Breast epithelium (tissue), 4 donors: ENCODE results near the gene STIL. TPM values are rescaled to one million over a fixed set of nuclear protein-coding genes. Genes with fewer than 3 reads are reported as not detected.
"Not testable (repeated sequence)": the region's sequence is repeated elsewhere in the genome, so short reads cannot be mapped to it uniquely, and the experiment has no call there.

Source experiments
- DNase-seq, 2 donors: peaks; one replicate each; pipeline ENCODE4 v3.0.0-alpha.2; 2019; ENCODE audit warnings: low spot score in 2 of 2
- H3K27ac ChIP-seq, 2 donors: fragments of 200-600 bp; sonication (generic) in 1 of 2; one replicate each; pipeline ENCODE4 v1.5.1; 2016 to 2019; ENCODE audit warnings: mild to moderate bottlenecking in 1 of 2
- H3K27me3 ChIP-seq, 2 donors: fragments of 200-600 bp; sonication (generic) in 1 of 2; one replicate each; pipeline versions ENCODE4 v1.5.1 to v1.6.0; 2017 to 2019; ENCODE audit warnings: control low read depth in 1 of 2, mild to moderate bottlenecking in 1 of 2
- H3K36me3 ChIP-seq: fragments of 200-600 bp; one replicate; pipeline ENCODE4 v1.5.1; 2019
- H3K4me1 ChIP-seq, 2 donors: fragments of 200-600 bp; sonication (generic); one replicate each; pipeline ENCODE4 v1.5.1; 2016 to 2019; ENCODE audit warnings: control low read depth in 1 of 2
- H3K4me3 ChIP-seq, 3 donors: fragments of 200-600 bp; sonication (generic); 1 replicate in 2 of 3; 2 replicates in 1 of 3; pipeline ENCODE4 v1.5.1; 2016 to 2019; ENCODE audit warnings: mild to moderate bottlenecking in 3 of 3, moderate library complexity in 2 of 3
- H3K9me3 ChIP-seq, 2 donors: fragments of 200-600 bp; sonication (generic) in 1 of 2; one replicate each; pipeline ENCODE4 v1.5.1; 2016 to 2019; ENCODE audit warnings: control low read depth in 1 of 2
- CTCF ChIP-seq, 3 donors: fragments of 450-650 bp; IDR thresholded peaks; one replicate each; pipeline ENCODE4 v1.5.1; 2016 to 2017; ENCODE audit warnings: antibody characterized with exemption in 3 of 3, mild to moderate bottlenecking in 3 of 3, moderate library complexity in 3 of 3
- POLR2A ChIP-seq: fragments of 450-650 bp; IDR thresholded peaks from one replicate; pipeline ENCODE4 v1.6.1; 2016; ENCODE audit warnings: antibody characterized with exemption, mild to moderate bottlenecking, moderate library complexity
- POLR2AphosphoS5 ChIP-seq, 3 donors: sonication (generic); formaldehyde crosslinking; IDR thresholded peaks; one replicate each; pipeline ENCODE4 v1.6.1; 2017; ENCODE audit warnings: antibody characterized with exemption in 3 of 3
- intact Hi-C: fragments of 100-400 bp; cut with DNase I; formaldehyde crosslinking; loops from one replicate; pipeline ENCODE4 v1.15.1; 2023; ENCODE audit warnings: low total_unique reads
- total RNA-seq, 3 donors: library from RNA; depleted of rRNA; stranded (reverse); fragments of >200 nt; gene quantifications; one replicate each; pipeline ENCODE4 v1.1.0, GENCODE V29; 2016

The STIL gene
- total RNA-seq, 3 donors from 2014 or later: 2.3 to 4.8 (median 3.2) TPM

GRCh38 chr1:47298025-47298699, 15.8 kb downstream of the STIL start:
- Histone ChIP-seq H3K4me3 (no peak overlapping the region), H3K27ac (no peak overlapping the region), H3K9me3 (no peaks in the 10 kb centered on the region), H3K36me3 (no peaks in the 10 kb centered on the region), H3K4me1 (no peaks in the 10 kb centered on the region), H3K27me3 (no peaks in the 10 kb centered on the region)
- TF ChIP-seq POLR2A: no peak
- TF ChIP-seq CTCF (IDR thresholded peaks at IDR 0.05): no peak
- no peak for TF ChIP-seq POLR2AphosphoS5 (IDR thresholded peaks at IDR 0.05)
- no peak for DNase-seq
- intact Hi-C loops: no loop called here

DNA sequence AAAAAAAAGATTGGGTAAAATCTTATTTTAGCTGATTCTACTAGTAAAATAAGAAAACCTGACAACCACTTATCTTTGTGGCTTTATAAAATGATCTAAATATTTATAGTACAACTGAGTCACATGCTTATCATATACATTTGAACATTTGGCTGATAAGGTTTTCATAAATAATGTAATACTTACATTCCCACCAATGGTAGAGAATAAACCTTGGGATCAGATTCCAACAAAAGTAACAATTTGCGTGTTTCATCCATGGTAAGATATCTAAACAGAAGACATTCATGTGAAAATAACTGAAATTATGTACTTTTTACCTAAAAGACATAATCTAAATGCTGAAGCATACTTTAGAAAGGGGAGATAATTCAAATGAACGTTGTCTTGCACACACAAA, 18.4 kb downstream of the STIL start:
- Histone ChIP-seq H3K4me3 (no peak overlapping the region), H3K27me3 (no peaks in the 10 kb centered on the region), H3K9me3 (no peaks in the 10 kb centered on the region), H3K27ac (no peak overlapping the region), H3K4me1 (no peaks in the 10 kb centered on the region), H3K36me3 (no peaks in the 10 kb centered on the region)
- no peak for TF ChIP-seq CTCF (IDR thresholded peaks at IDR 0.05)
- DNase-seq: no peak
- intact Hi-C loops: no loop called here

DNA sequence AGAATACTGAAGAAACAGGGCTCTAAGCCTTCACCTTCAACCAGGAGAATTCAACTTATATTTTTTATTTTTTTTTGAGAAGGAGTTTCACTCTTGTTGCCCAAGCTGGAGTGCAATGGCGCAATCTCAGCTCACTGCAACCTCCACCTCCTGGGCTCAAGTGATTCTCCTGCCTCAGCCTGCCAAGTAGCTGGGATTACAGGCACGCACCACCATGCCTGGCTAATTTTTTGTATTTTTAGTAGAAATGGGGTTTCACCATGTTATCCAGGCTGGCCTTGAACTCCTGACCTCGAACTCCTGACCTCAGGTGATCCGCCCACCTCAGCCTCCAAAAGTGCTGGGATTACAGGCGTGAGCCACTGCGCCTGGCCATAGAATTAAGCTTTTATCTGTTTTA, 19.1 kb downstream of the STIL start:
- H3K27me3 ChIP-seq, H3K27ac ChIP-seq, H3K9me3 ChIP-seq, H3K36me3 ChIP-seq, H3K4me3 ChIP-seq, H3K4me1 ChIP-seq, DNase-seq, intact Hi-C loops: not testable (repeated sequence)

GRCh38 chr1:47288116-47288515, 25.8 kb downstream of the STIL start:
- H3K4me1 ChIP-seq, H3K27ac ChIP-seq, H3K36me3 ChIP-seq, DNase-seq, intact Hi-C loops, H3K27me3 ChIP-seq, H3K9me3 ChIP-seq, H3K4me3 ChIP-seq: not testable (repeated sequence)

DNA sequence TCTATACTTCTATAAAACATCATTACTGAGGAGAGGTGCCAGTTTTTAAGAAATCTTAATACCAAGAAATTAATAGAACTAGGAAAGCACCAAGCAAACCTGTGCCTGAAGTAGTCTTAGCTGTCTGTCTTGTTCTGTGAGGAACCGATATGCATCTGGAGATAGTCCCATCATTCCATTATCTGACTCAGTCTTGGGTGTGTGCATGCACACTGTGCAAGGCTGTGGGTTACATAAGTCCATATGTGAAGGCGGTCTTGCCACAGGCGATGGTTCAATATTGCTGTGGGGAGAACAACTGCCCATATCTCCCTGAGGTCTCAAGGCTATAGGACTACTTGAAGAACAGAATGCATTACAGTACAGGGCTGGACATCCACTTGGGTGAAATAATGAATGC, 33.8 kb downstream of the STIL start:
- no peak overlapping the region for H3K27ac ChIP-seq
- H3K4me1 ChIP-seq: no peaks in the 10 kb centered on the region
- no peaks in the 10 kb centered on the region for H3K27me3 ChIP-seq
- H3K9me3 ChIP-seq: no peaks in the 10 kb centered on the region
- intact Hi-C loops: no loop called here
- TF ChIP-seq POLR2AphosphoS5 (IDR thresholded peaks at IDR 0.05): no peak
- TF ChIP-seq POLR2A: no peak
- no peak for TF ChIP-seq CTCF (IDR thresholded peaks at IDR 0.05)
- H3K36me3 ChIP-seq: peaks cover 4% of the 10 kb centered on the region
- H3K4me3 ChIP-seq: no peak overlapping the region
- no peak for DNase-seq

- Histone ChIP-seq H3K27ac (no peak overlapping the region), H3K4me1 (no peaks in the 10 kb centered on the region), H3K27me3 (no peaks in the 10 kb centered on the region), H3K4me3 (no peak overlapping the region), H3K9me3 (no peaks in the 10 kb centered on the region), H3K36me3 (peaks cover 4% of the 10 kb centered on the region)
- TF ChIP-seq POLR2AphosphoS5 (IDR thresholded peaks at IDR 0.05) (no peak), POLR2A (no peak), CTCF (IDR thresholded peaks at IDR 0.05) (no peak)
- intact Hi-C loops: no loop called here
- no peak for DNase-seq
Observed at GRCh38 chr1:47276850-47277249, 37.1 kb downstream of the STIL start.

DNA sequence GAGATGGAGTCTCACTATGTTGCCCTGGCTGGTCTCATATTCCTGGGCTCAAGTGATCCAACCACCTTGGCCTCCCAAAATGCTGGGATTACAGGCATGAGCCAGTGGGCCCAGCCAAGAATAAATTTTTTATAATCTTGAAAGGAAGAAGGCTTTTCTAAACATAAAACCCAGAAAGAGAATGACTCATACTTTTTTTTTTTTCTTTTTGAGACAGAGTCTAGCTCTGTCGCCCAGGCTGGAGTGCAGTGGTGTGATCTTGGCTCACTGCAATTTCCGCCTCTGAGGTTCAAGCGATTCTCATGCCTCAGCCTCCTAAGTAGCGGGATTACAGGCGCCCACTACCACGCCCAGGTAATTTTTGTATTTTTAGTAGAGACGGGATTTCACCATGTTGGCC, 38.1 kb downstream of the STIL start:
- DNase-seq, H3K4me1 ChIP-seq, H3K9me3 ChIP-seq, H3K27me3 ChIP-seq, H3K36me3 ChIP-seq, H3K4me3 ChIP-seq, intact Hi-C loops, H3K27ac ChIP-seq: not testable (repeated sequence)

DNA sequence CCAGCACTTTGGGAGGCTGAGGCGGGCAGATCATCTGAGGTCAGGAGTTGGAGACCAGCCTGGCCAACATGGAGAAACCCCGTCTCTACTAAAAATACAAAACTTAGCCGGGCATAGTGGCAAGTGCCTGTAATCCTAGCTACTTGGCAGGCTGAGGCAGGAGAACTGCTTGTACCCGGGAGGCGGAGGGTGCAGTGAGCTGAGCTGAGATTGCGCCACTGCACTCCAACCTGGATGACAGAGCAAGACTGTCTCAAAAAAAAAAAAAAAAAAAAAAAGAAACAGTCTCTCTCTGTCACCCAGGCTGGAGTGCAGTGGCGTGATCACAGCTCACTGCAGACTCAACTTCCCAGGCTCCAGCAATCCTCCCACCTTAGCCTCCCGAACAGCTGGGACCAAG, 48.4 kb downstream of the STIL start:
- intact Hi-C loops, H3K4me3 ChIP-seq, H3K27ac ChIP-seq, H3K4me1 ChIP-seq, H3K9me3 ChIP-seq, H3K36me3 ChIP-seq, H3K27me3 ChIP-seq, DNase-seq: not testable (repeated sequence)
